Measurements from ENCODE around the gene CEP97.
A peak's percentile ranks its signal among the peaks of the same experiment; 100 is the strongest.
"Not testable (repeated sequence)": the region's sequence is repeated elsewhere in the genome, so short reads cannot be mapped to it uniquely, and the experiment has no call there.

The CEP97 gene

DNA sequence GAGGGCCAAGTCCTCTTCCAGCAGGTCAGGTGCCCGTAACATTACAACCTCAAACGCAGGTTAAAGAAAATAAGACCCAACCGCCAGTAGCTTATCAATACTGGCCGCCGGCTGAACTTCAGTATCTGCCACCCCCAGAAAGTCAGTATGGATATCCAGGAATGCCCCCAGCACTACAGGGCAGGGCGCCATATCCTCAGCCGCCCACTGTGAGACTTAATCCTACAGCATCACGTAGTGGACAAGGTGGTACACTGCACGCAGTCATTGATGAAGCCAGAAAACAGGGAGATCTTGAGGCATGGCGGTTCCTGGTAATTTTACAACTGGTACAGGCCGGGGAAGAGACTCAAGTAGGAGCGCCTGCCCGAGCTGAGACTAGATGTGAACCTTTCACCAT is 30.9 kb upstream of the CEP97 start:
- TF ChIP-seq, protein P1, sequence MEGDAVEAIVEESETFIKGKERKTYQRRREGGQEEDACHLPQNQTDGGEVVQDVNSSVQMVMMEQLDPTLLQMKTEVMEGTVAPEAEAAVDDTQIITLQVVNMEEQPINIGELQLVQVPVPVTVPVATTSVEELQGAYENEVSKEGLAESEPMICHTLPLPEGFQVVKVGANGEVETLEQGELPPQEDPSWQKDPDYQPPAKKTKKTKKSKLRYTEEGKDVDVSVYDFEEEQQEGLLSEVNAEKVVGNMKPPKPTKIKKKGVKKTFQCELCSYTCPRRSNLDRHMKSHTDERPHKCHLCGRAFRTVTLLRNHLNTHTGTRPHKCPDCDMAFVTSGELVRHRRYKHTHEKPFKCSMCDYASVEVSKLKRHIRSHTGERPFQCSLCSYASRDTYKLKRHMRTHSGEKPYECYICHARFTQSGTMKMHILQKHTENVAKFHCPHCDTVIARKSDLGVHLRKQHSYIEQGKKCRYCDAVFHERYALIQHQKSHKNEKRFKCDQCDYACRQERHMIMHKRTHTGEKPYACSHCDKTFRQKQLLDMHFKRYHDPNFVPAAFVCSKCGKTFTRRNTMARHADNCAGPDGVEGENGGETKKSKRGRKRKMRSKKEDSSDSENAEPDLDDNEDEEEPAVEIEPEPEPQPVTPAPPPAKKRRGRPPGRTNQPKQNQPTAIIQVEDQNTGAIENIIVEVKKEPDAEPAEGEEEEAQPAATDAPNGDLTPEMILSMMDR (IDR thresholded peaks at IDR 0.05; ENCODE audit: low read depth, low read length): peak; percentile 35; the same call in 1 of the 2 replicates
- H3K4me3 ChIP-seq (ENCODE audit: low read depth, low read length): not testable (repeated sequence)

DNA sequence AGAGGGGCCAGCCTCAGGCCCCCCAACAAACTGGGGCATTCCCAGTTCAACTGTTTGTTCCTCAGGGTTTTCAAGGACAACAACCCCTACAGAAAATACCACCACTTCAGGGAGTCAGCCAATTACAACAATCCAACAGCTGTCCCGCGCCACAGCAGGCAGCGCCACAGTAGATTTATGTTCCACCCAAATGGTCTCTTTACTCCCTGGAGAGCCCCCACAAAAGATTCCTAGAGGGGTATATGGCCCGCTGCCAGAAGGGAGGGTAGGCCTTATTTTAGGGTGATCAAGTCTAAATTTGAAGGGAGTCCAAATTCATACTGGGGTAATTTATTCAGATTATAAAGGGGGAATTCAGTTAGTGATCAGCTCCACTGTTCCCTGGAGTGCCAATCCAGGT is 29.6 kb upstream of the CEP97 start:
- H3K4me3 ChIP-seq (ENCODE audit: low read depth, low read length): not testable (repeated sequence)

DNA sequence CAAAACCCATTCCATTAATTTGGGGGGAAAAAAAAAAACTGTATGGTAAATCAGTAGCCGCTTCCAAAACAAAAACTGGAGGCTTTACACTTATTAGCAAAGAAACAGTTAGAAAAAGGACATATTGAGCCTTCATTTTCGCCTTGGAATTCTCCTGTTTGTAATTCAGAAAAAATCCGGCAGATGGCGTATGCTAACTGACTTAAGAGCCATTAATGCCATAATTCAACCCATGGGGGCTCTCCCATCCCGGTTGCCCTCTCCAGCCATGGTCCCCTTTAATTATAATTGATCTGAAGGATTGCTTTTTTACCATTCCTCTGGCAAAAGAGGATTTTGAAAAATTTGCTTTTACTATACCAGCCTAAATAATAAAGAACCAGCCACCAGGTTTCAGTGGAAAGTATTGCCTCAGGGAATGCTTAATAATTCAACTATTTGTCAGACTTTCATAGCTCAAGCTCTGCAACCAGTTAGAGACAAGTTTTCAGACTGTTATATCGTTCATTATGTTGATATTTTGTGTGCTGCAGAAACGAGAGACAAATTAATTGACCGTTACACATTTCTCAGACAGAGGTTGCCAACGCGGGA is 28.5 kb upstream of the CEP97 start:
- no peak overlapping the region for H3K4me3 ChIP-seq (ENCODE audit: low read depth, low read length)

DNA sequence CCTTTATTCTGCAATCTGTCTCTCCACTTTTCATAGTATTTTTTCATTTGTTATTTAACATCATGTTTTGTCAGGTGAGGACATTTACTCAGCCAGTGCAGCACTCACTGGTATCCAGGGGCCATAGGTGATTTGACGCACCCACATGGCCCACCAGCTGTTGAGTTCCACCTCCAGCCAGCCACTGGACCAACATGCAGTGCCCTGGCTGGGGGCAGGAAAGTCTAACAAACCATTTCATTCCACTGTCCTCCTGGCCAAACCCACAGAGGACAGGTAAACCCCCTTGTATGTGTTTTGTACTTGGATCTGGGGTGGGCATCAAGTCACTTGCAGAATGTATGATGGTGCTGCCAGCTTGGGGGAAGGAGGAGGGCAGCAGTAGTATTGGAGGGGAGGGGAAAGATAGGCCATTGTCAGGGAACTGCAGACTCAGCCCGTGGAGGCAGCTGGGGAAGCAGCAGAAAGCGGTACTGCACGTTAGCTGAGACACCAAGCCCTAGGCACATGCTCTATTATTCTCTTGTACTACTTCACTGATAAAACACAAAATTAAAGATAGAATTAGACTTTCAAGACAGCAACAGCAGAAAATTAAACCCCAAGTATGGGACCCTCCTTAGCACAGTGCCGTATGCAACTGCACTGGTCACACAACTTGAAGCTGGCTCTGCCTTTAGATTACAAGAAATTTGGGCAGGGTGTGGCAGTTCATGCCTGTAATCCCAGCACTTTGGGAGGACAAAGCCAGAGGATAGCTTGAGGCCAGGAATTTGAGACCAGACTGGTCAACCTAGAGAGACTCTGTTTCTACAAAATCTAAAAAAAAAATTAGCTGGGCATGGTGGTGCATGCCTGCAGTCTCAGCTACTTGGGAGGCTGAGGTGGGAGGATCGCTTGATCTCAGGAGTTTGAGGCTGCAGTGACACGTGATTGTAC is 22.4 kb upstream of the CEP97 start:
- TF ChIP-seq, protein P1 (IDR thresholded peaks at IDR 0.05; ENCODE audit: low read depth, low read length): no peak
- H3K4me3 ChIP-seq (ENCODE audit: low read depth, low read length): no peak overlapping the region

More for the DNA sequence above, 28.5 kb upstream of the CEP97 start:
- TF ChIP-seq, protein P1 (IDR thresholded peaks at IDR 0.05; ENCODE audit: low read depth, low read length): peak; percentile 50

DNA sequence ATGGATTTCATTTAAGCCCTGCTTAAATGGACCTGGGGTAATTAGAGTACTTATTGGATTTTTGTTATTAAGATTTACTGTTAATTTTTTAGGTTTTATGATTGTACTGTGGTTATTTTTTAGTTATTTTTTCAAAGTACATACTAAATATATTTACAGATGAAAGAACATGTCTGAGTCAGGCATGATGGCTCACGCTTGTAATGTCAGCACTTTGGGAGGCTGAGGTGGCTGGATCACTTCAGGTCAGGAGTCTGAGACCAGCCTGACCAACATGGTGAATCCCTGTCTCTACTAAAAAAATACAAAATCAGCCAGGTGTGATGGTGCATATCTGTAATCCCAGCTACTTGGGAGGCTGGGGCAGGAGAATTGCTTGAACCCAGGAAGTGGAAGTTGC is 21.7 kb upstream of the CEP97 start:
- H3K4me3 ChIP-seq (ENCODE audit: low read depth, low read length): no peak overlapping the region
- TF ChIP-seq, protein P1 (IDR thresholded peaks at IDR 0.05; ENCODE audit: low read depth, low read length): no peak

DNA sequence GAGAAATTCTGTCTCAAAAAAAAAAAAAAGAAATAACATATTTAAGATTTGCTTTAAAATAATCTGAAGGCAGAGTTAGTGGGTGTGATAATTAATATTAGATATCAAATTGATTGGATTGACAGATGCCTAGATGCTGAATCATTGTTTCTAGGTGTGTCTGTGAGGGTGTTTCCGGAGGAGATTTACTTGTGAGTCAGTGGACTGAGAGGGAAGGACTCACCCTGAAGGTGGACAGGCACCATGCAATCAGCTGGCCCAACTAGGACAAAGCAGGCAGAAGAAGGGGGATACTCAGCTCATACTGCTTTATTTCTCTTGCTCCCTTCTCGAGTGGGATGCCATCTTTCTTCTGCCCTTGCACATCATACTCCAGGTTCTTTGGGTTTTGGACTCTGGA is 21.2 kb upstream of the CEP97 start:
- TF ChIP-seq, protein P1 (IDR thresholded peaks at IDR 0.05; ENCODE audit: low read depth, low read length): no peak
- no peak overlapping the region for H3K4me3 ChIP-seq (ENCODE audit: low read depth, low read length)

DNA sequence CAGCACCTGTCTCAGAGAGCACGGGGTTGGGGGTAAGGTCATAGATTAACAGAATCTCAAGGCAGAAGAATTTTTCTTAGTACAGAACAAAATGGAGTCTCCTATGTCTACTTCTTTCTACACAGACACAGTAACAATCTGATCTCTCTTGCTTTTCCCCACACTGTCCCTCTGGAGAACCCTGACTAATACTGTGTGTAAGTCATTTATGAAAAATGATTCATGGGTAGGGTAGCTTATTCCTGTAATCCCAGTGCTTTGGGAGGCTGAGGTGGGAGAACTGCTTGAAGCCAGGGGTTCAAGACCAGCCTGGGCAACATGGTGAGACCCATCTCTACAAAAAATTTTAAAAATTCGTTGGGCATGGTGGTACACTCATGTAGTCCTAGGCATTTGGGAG is 19.8 kb upstream of the CEP97 start:
- H3K4me3 ChIP-seq (ENCODE audit: low read depth, low read length): not testable (repeated sequence)

DNA sequence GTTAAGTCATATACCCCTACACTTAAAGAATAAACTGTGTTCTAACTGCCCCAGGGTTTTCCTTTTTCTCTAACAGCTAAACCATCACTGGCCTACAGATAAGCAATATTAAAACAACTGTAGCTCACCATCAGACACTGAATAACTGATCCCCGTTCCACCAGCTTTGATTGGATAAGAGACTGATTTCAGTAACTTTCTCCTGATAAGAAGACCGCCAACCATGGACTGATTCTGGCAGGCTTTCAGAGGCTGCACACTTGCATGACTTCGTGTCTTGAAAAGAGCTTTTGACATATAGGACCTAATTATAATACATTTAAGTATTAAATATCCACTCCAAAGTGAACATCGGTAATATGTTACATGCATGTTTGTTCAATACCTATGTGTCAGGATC is 15.3 kb upstream of the CEP97 start:
- H3K4me3 ChIP-seq (ENCODE audit: low read depth, low read length): no peak overlapping the region
- TF ChIP-seq, protein P1 (IDR thresholded peaks at IDR 0.05; ENCODE audit: low read depth, low read length): no peak

All from WI38 (cell line).